HG03439 (cell line): ENCODE data around the gene CISH.

ENCODE experiments used
- ATAC-seq: cut with Tn5 transposase; IDR thresholded peaks from one replicate; pipeline ENCODE4 v1.9.1; 2021; ENCODE audit warnings: mild to moderate bottlenecking, moderate library complexity; ENCODE audit not compliant: unreplicated experiment

The CISH gene

GRCh38 chr3:50637945-50638344, 26.4 kb upstream of the CISH start:
- ATAC-seq, result no peak

- ATAC-seq, result no peak
Measured at GRCh38 chr3:50637011-50637410, 25.4 kb upstream of the CISH start.

GRCh38 chr3:50635066-50635465, 23.5 kb upstream of the CISH start:
- no peak for ATAC-seq

GRCh38 chr3:50633230-50633790, 21.7 kb upstream of the CISH start:
- no peak for ATAC-seq

- ATAC-seq, result no peak
Measured at GRCh38 chr3:50632450-50632849, 20.9 kb upstream of the CISH start.

- ATAC-seq, result no peak
Measured at GRCh38 chr3:50630877-50631276, 19.3 kb upstream of the CISH start.

- no peak for ATAC-seq
Measured at GRCh38 chr3:50630394-50630793, 18.8 kb upstream of the CISH start.

- no peak for ATAC-seq
Measured at GRCh38 chr3:50628601-50629000, 17.0 kb upstream of the CISH start.

GRCh38 chr3:50627407-50628051, 16.0 kb upstream of the CISH start:
- no peak for ATAC-seq

- no peak for ATAC-seq
Measured at GRCh38 chr3:50626401-50626800, 14.8 kb upstream of the CISH start.

GRCh38 chr3:50625231-50626182, 13.9 kb upstream of the CISH start:
- ATAC-seq, result no peak

- ATAC-seq, result no peak
Measured at GRCh38 chr3:50624634-50625033, 13.1 kb upstream of the CISH start.

- ATAC-seq, result no peak
Measured at GRCh38 chr3:50623840-50624474, 12.4 kb upstream of the CISH start.

GRCh38 chr3:50622881-50623280, 11.3 kb upstream of the CISH start:
- no peak for ATAC-seq

- ATAC-seq, result no peak
Measured at GRCh38 chr3:50620820-50621219, 9.2 kb upstream of the CISH start.

- no peak for ATAC-seq
Measured at GRCh38 chr3:50620420-50620819, 8.8 kb upstream of the CISH start.

- ATAC-seq, result no peak
Measured at GRCh38 chr3:50617911-50618481, 6.4 kb upstream of the CISH start.

- ATAC-seq, result peak; percentile 7
Measured at GRCh38 chr3:50617096-50617791, 5.7 kb upstream of the CISH start, which contains the start of gene MAPKAPK3. Gene MAPKAPK3 (plus strand): TSS chr3:50617151. CDS start chr3:50617566, 415 bp downstream.

GRCh38 chr3:50616770-50617095, 5.2 kb upstream of the CISH start:
- ATAC-seq, result peak; percentile 71

GRCh38 chr3:50616003-50616769, 4.6 kb upstream of the CISH start:
- ATAC-seq, result peak; percentile 30
